Endothelial cell of umbilical vein (primary cell): ENCODE measurements around the gene ZIC2. TPM values are rescaled to one million over a fixed set of nuclear protein-coding genes. Genes with fewer than 3 reads are reported as not detected.

ENCODE experiments used
- BruUV-seq: library from RNA; stranded (reverse); fragments of 400-500 nt; replicated peaks from 2 replicates; lab custom pipeline; 2021; lab: Mats Ljungman, UMichigan
- CTCF ChIA-PET: fragments of 300-600, 350-600 bp; sonication (Branson Sonifier 250); formaldehyde crosslinking; loops from one replicate; lab custom pipeline; 2021; ENCODE audit warnings: antibody characterized with exemption, inconsistent platforms; lab: Charles Lee
- POLR2A ChIA-PET: fragments of 300-600, 350-600 bp; sonication (Branson Sonifier 250); formaldehyde crosslinking; loops from one replicate; lab custom pipeline; 2021; ENCODE audit warnings: antibody characterized with exemption, inconsistent platforms; lab: Charles Lee
- DNase-seq: peaks from one replicate; pipeline ENCODE4 v3.0.0-alpha.2; 2011; ENCODE audit warnings: low read depth, low spot score
- FAIRE-seq: peaks from 2 replicates; lab custom pipeline; 2011; peaks lifted over from hg19 to GRCh38; lab: Jason Lieb, UNC
- H2AFZ ChIP-seq: 2 replicates; pipeline ENCODE4 v1.6.0; 2012; ENCODE audit warnings: low read depth, low read length, control low read depth, inconsistent platforms
- H3K27ac ChIP-seq: 2 replicates; pipeline ENCODE4 v1.5.1; 2011; ENCODE audit warnings: low read depth, mild to moderate bottlenecking, control low read depth, low read length, moderate library complexity; ENCODE audit not compliant: insufficient read depth
- H3K27me3 ChIP-seq, 2 experiments: 2 replicates each; pipeline versions ENCODE4 v1.6.0 to v1.6.1; 2011; ENCODE audit warnings: low read length in 2 of 2, mixed read lengths in 1 of 2; ENCODE audit not compliant: control insufficient read depth in 2 of 2, insufficient read depth in 2 of 2
- H3K36me3 ChIP-seq, 2 experiments: 2 replicates in 1 of 2; 3 replicates in 1 of 2; pipeline ENCODE4 v1.5.1; 2011; ENCODE audit warnings: low read length in 2 of 2, mild to moderate bottlenecking in 1 of 2, moderate library complexity in 1 of 2; ENCODE audit not compliant: control insufficient read depth in 2 of 2, insufficient read depth in 2 of 2; ENCODE audit errors: extremely low read depth in 1 of 2
- H3K4me1 ChIP-seq: 3 replicates; pipeline ENCODE4 v1.5.1; 2011; ENCODE audit warnings: mild to moderate bottlenecking, low read length; ENCODE audit not compliant: control insufficient read depth, insufficient read depth; ENCODE audit errors: extremely low read depth
- H3K4me2 ChIP-seq: 2 replicates; pipeline ENCODE4 v1.6.1; 2011; ENCODE audit warnings: low read length, control low read depth, mixed read lengths; ENCODE audit not compliant: insufficient read depth
- H3K4me3 ChIP-seq, 3 experiments: fragments of 200-600 bp in 1 of 3; sonication (generic), shearing (Covaris generic) in 1 of 3; replicated peaks in 1 of 3; 2 replicates each; pipeline ENCODE4 v1.5.1; 2011 to 2016; ENCODE audit warnings: control low read depth in 3 of 3, low read length in 3 of 3, mild to moderate bottlenecking in 2 of 3, inconsistent platforms in 1 of 3, low read depth in 1 of 3, moderate library complexity in 1 of 3; ENCODE audit not compliant: insufficient read depth in 1 of 3
- H3K79me2 ChIP-seq: 2 replicates; pipeline ENCODE4 v1.6.0; 2012; ENCODE audit warnings: low read length, inconsistent platforms; ENCODE audit not compliant: control insufficient read depth, insufficient read depth
- H3K9ac ChIP-seq: replicated peaks from 2 replicates; pipeline ENCODE3; 2011; ENCODE audit warnings: low read length, control low read depth; ENCODE audit not compliant: insufficient read depth; ENCODE audit errors: extremely low read depth
- H3K9me1 ChIP-seq: replicated peaks from 3 replicates; pipeline ENCODE4 v1.6.0; 2011; ENCODE audit warnings: mild to moderate bottlenecking, low read length; ENCODE audit not compliant: control insufficient read depth, insufficient read depth; ENCODE audit errors: extremely low read depth
- H3K9me3 ChIP-seq: replicated peaks from 2 replicates; pipeline ENCODE4 v1.5.1; 2012; ENCODE audit warnings: low read length, inconsistent platforms; ENCODE audit not compliant: control insufficient read depth, insufficient read depth
- H4K20me1 ChIP-seq: replicated peaks from 2 replicates; pipeline ENCODE3; 2011; ENCODE audit warnings: mild to moderate bottlenecking, low read length; ENCODE audit not compliant: control insufficient read depth, insufficient read depth; ENCODE audit errors: extremely low read depth
- CTCF ChIP-seq, 2 donors: IDR thresholded peaks; 1 replicate in 1 of 2; 2 replicates in 1 of 2; pipeline ENCODE4 v1.5.1; 2011; ENCODE audit warnings: low read length in 2 of 2, mild to moderate bottlenecking in 2 of 2, moderate library complexity in 2 of 2, control low read depth in 1 of 2, inconsistent platforms in 1 of 2, low read depth in 1 of 2; ENCODE audit not compliant: insufficient read depth in 1 of 2; ENCODE audit errors: extremely low read depth in 1 of 2
- EZH2 ChIP-seq: IDR thresholded peaks from 2 replicates; pipeline ENCODE4 v1.6.1; 2012; ENCODE audit warnings: borderline replicate concordance, low read depth, mild to moderate bottlenecking, moderate library complexity, low read length, inconsistent platforms; ENCODE audit not compliant: severe bottlenecking
- FOS ChIP-seq: IDR thresholded peaks from 2 replicates; pipeline ENCODE4 v1.6.1; 2011; ENCODE audit warnings: mild to moderate bottlenecking, low read length, moderate library complexity, borderline replicate concordance; ENCODE audit not compliant: insufficient read depth
- GATA2 ChIP-seq: IDR thresholded peaks from 2 replicates; pipeline ENCODE4 v1.7.0; 2011; ENCODE audit warnings: low read depth, mild to moderate bottlenecking, moderate library complexity, mixed read lengths, low read length; ENCODE audit not compliant: insufficient read length, insufficient read depth
- JUN ChIP-seq: IDR thresholded peaks from 2 replicates; pipeline ENCODE4 v1.6.1; 2011; ENCODE audit warnings: borderline replicate concordance, low read depth; ENCODE audit not compliant: insufficient read length, insufficient read depth
- MYC ChIP-seq: IDR thresholded peaks from one replicate; pipeline ENCODE4 v1.6.1; 2011; ENCODE audit warnings: mild to moderate bottlenecking, low read depth, low read length
- POLR2A ChIP-seq: IDR thresholded peaks from 2 replicates; pipeline ENCODE4 v1.6.1; 2012; ENCODE audit warnings: low read depth, mild to moderate bottlenecking, control low read depth, low read length
- dilution Hi-C: fragments of 300-500 bp; cut with MboI; formaldehyde crosslinking; loops from one replicate; pipeline ENCODE4 v1.15.0; 2019; ENCODE audit warnings: low sequenced_read_pairs; ENCODE audit not compliant: extremely low pct_ligation_motif_present
- intact Hi-C: fragments of 100-400 bp; cut with micrococcal nuclease; formaldehyde crosslinking; loops from one replicate; pipeline ENCODE4 v1.10.0; 2022
- polyA plus RNA-seq, 4 experiments: library from polyadenylated mRNA; depleted of rRNA in 3 of 4; stranded (reverse) in 3 of 4; unstranded in 1 of 4; fragments of >200 nt; gene quantifications; 2 replicates each; pipeline versions ENCODE4 v1.2.1 to v1.2.3, GENCODE V29; 2011 to 2012; ENCODE audit warnings: missing spikeins in 1 of 4
- total RNA-seq: library from RNA; stranded (reverse); gene quantifications from 2 replicates; pipeline ENCODE4 v1.2.3, GENCODE V29; 2021
- TF ChIP-seq, protein P1 (sequence below): IDR thresholded peaks from 2 replicates; pipeline ENCODE4 v1.6.1; 2011; ENCODE audit not compliant: insufficient read depth, insufficient read length

ZIC2 gene
- total and polyA plus RNA-seq, 2 donors (not counting 3 experiments of a cell fraction or from before 2014, with no cell fraction given), result 0.03 TPM; not detected in 1

GRCh38 chr13:99948411-99948810 lies 33.2 kb upstream of the ZIC2 start:
- Histone ChIP-seq H3K4me1 (no peaks in the 10 kb centered on the region), H3K4me2 (no peak overlapping the region), H3K9me1 (no peaks in the 10 kb centered on the region), H3K27me3 (peaks cover 2 to 17% of the 10 kb centered on the region in 2 experiments), H4K20me1 (no peaks in the 10 kb centered on the region), H3K4me3 (no peak overlapping the region), H3K9ac (no peak overlapping the region), H3K9me3 (no peaks in the 10 kb centered on the region), H3K79me2 (no peaks in the 10 kb centered on the region), H2AFZ (no peak overlapping the region), H3K27ac (no peak overlapping the region), H3K36me3 (no peaks in the 10 kb centered on the region)
- no TSS peak for BruUV-seq
- no peak for TF ChIP-seq FOS
- no peak for TF ChIP-seq EZH2
- DNase-seq (no peak), FAIRE-seq (no peak)
- CTCF ChIA-PET, result no interaction called here
- dilution Hi-C loops (no loop called here), intact Hi-C loops (no loop called here)
- POLR2A ChIA-PET, result no interaction called here

GRCh38 chr13:99948907-99949678 lies 32.5 kb upstream of the ZIC2 start:
- Histone ChIP-seq H3K4me2 (no peak overlapping the region), H3K9me3 (no peaks in the 10 kb centered on the region), H3K4me3 (no peak overlapping the region), H3K36me3 (no peaks in the 10 kb centered on the region), H3K79me2 (no peaks in the 10 kb centered on the region), H2AFZ (no peak overlapping the region), H3K9me1 (no peaks in the 10 kb centered on the region), H4K20me1 (no peaks in the 10 kb centered on the region), H3K9ac (no peak overlapping the region), H3K27ac (no peak overlapping the region), H3K27me3 (peaks cover 2 to 21% of the 10 kb centered on the region in 2 experiments), H3K4me1 (no peaks in the 10 kb centered on the region)
- TF ChIP-seq MYC, result no peak
- no peak for TF ChIP-seq CTCF (IDR thresholded peaks at IDR 0.05; ENCODE audit: extremely low read depth in 1 of 2, insufficient read depth in 1 of 2, low read depth in 1 of 2, low read length in 2 of 2)
- TF ChIP-seq, protein P1, sequence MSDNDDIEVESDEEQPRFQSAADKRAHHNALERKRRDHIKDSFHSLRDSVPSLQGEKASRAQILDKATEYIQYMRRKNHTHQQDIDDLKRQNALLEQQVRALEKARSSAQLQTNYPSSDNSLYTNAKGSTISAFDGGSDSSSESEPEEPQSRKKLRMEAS, result no peak
- no peak for TF ChIP-seq JUN
- no peak for TF ChIP-seq FOS
- no peak for TF ChIP-seq POLR2A
- TF ChIP-seq GATA2, result no peak
- DNase-seq (no peak), FAIRE-seq (no peak)
- dilution Hi-C loops (no loop called here), intact Hi-C loops (no loop called here)
- ChIA-PET CTCF (interaction anchor here (1.2 kb wide), 2 partner anchors 14 to 31 kb away, joined by 3 to 4 read pairs; no protein-coding TSS in a partner anchor), POLR2A (no interaction called here)
- no TSS peak for BruUV-seq
